ES-I3 (cell line): Measurements from ENCODE around the gene CSNK1G2.
"Not testable (repeated sequence)": the region's sequence is repeated elsewhere in the genome, so short reads cannot be mapped to it uniquely, and the experiment has no call there.

Experiments used
- H3K36me3 ChIP-seq: 2 replicates; pipeline ENCODE4 v1.6.1; 2013; ENCODE audit warnings: mild to moderate bottlenecking, low read length, control low read depth, moderate library complexity; ENCODE audit not compliant: insufficient read depth
- H3K4me1 ChIP-seq: 2 replicates; pipeline ENCODE4 v1.6.1; 2013; ENCODE audit warnings: mild to moderate bottlenecking, control low read depth, low read length; ENCODE audit not compliant: insufficient read depth
- H3K9ac ChIP-seq: 2 replicates; pipeline ENCODE4 v1.6.1; 2013; ENCODE audit warnings: low read depth, mild to moderate bottlenecking, low read length, moderate library complexity
- H3K9me3 ChIP-seq: 2 replicates; pipeline ENCODE4 v1.6.1; 2013; ENCODE audit warnings: mild to moderate bottlenecking, low read length, moderate library complexity; ENCODE audit not compliant: control insufficient read depth, insufficient read depth

CSNK1G2 gene

DNA sequence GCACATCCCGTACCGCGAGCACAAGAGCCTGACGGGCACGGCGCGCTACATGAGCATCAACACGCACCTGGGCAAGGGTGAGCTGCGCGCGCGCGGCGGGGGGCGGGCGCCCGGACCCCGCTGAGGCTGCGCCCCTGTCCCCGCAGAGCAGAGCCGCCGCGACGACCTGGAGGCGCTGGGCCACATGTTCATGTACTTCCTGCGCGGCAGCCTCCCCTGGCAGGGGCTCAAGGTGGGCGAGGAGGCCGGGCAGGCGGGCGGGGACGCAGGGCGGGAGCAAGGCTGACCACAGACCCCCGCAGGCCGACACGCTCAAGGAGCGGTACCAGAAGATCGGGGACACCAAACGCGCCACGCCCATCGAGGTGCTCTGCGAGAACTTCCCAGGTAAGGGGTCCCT, 38.0 kb downstream of the CSNK1G2 start:
- Histone ChIP-seq H3K9me3 (no peaks in the 10 kb centered on the region), H3K36me3 (peaks cover 5% of the 10 kb centered on the region; the same call in 1 of the 2 replicates)

DNA sequence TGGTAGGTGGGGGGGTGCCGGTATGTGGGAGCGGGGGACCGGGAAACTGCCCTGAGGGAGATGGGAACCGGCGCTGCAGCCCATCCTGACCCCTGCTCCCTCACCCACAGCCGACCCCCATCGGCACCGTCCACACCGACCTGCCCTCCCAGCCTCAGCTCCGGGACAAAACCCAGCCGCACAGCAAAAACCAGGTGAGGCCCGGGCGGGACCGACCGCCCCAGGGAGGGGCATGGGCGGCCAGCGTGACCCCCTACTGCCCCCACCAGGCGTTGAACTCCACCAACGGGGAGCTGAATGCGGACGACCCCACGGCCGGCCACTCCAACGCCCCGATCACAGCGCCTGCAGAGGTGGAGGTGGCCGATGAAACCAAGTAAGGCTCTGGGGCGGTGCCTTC, 38.7 kb downstream of the CSNK1G2 start:
- peaks cover 5% of the 10 kb centered on the region; the same call in 1 of the 2 replicates for H3K36me3 ChIP-seq
- no peaks in the 10 kb centered on the region for H3K9me3 ChIP-seq
- no peaks in the 10 kb centered on the region for H3K4me1 ChIP-seq
- H3K9ac ChIP-seq: no peak overlapping the region

More for the DNA sequence above, 38.0 kb downstream of the CSNK1G2 start:
- Histone ChIP-seq H3K4me1 (no peaks in the 10 kb centered on the region), H3K9ac (no peak overlapping the region)

DNA sequence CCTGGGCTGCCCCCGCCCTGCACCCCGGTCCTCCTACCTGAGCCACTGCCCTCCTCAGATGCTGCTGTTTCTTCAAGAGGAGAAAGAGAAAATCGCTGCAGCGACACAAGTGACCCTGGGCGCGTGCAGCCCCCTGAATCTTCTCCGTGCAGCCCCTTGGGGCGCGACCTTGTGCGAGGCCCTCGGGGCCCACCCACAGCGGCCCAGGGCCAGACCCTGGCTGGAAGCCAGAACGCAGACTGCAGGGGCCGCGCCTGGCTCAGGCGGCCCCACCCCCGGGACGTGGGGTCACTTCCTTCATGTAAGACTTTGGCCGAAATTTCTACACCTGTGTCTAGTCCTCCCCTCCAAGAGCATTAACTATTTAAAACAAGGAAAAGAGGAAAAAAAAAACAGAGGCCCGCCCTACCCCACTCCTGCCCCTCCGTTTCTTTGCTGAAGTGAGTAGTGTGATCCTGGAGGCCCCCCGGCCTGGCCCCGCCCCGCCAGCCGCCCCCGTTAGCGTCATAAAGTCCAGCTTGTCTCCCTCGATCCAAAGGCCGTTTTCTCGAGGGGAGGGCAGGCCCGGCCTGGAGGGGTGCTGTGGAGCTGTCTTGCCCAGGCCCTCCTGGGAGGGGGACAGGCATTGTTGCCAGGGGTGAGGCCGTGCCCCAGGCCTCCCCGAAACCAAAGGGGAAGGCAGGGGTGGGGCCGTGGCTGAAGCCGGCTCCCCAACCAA, 39.3 kb downstream of the CSNK1G2 start:
- Histone ChIP-seq H3K9me3 (no peaks in the 10 kb centered on the region), H3K9ac (no peak overlapping the region), H3K4me1 (no peaks in the 10 kb centered on the region), H3K36me3 (peaks cover 8% of the 10 kb centered on the region)

DNA sequence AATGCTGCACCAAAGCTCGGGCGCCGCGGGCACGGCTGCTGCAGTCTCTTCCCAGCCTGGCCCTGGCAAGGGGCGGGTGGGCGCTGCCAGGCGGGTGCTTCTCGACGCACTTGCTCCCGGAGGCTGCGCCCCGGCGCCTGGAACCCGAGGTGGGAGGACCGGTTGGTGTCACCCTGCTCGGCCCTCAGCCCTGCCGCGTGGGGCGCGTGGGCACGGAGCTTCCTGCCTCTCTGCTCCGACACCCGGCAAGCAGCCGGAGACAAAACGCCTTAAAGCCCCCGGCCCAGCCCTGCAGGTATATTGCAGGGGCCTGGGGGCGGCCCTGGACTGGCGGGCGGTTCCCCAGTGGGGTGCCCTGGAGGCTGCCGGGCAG, 39.8 kb downstream of the CSNK1G2 start:
- Histone ChIP-seq H3K9me3 (no peaks in the 10 kb centered on the region), H3K9ac (no peak overlapping the region), H3K36me3 (peaks cover 8% of the 10 kb centered on the region), H3K4me1 (no peaks in the 10 kb centered on the region)

GRCh38 chr19:1981253-1981652, 40.3 kb downstream of the CSNK1G2 start:
- no peaks in the 10 kb centered on the region for H3K9me3 ChIP-seq
- H3K9ac ChIP-seq: no peak overlapping the region
- H3K36me3 ChIP-seq: peaks cover 8% of the 10 kb centered on the region
- H3K4me1 ChIP-seq: no peaks in the 10 kb centered on the region

- no peaks in the 10 kb centered on the region for H3K9me3 ChIP-seq
- H3K9ac ChIP-seq: no peak overlapping the region
- peaks cover 8% of the 10 kb centered on the region for H3K36me3 ChIP-seq
- H3K4me1 ChIP-seq: no peaks in the 10 kb centered on the region
Measured at GRCh38 chr19:1984357-1984756, 43.4 kb downstream of the CSNK1G2 start.

GRCh38 chr19:1985588-1986356, 44.8 kb downstream of the CSNK1G2 start:
- Histone ChIP-seq H3K9me3 (no peaks in the 10 kb centered on the region), H3K4me1 (no peaks in the 10 kb centered on the region), H3K9ac (no peak overlapping the region), H3K36me3 (peaks cover 8% of the 10 kb centered on the region)

- H3K9me3 ChIP-seq: no peaks in the 10 kb centered on the region
- H3K9ac ChIP-seq: no peak overlapping the region
- no peaks in the 10 kb centered on the region for H3K4me1 ChIP-seq
- H3K36me3 ChIP-seq: peaks cover 5% of the 10 kb centered on the region
Measured at GRCh38 chr19:1986357-1987162, 45.6 kb downstream of the CSNK1G2 start.

- Histone ChIP-seq H3K4me1 (no peaks in the 10 kb centered on the region), H3K9me3 (no peaks in the 10 kb centered on the region), H3K36me3 (peaks cover 3% of the 10 kb centered on the region; the same call in 1 of the 2 replicates), H3K9ac (no peak overlapping the region)
Measured at GRCh38 chr19:1987197-1988187, 46.5 kb downstream of the CSNK1G2 start.

GRCh38 chr19:1988464-1988863, 47.5 kb downstream of the CSNK1G2 start:
- H3K36me3 ChIP-seq, H3K9me3 ChIP-seq, H3K9ac ChIP-seq, H3K4me1 ChIP-seq: not testable (repeated sequence)

DNA sequence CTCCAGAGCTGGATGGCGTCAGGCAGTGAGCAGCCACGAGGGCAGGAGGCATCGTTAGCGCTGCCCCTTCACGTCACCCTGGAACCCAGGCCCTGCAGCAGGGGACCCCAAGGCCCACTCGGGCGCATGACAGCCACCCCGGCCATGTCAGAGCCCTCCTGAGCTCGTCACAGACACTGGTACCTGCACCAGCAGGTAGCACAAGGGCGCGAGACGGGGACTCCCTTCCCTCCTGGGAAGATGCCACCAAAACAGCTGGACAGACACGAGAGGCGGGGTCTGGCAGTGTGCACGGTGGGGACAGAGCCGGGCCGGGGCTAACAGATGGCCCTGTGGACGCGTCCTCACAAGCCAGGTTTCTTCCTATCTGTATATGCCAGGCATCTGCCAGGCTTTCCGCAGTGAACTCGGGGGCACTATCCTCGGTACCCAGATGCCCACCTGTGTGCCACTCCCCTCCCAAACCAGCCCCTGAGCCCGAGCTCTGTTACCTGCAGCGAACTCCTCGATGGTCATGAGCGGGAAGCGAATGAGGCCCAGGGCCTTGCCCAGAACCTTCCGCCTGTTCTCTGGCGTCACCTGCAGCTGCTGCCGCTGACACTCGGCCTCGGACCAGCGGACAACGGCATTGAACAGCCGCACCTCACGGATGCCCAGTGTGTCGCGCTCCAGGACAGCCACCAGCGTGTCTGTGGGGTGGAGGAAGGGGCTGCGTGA, 48.7 kb downstream of the CSNK1G2 start:
- no peak overlapping the region for H3K9ac ChIP-seq
- H3K9me3 ChIP-seq: no peaks in the 10 kb centered on the region
- no peaks in the 10 kb centered on the region for H3K4me1 ChIP-seq
- peaks cover 3% of the 10 kb centered on the region; the same call in 1 of the 2 replicates for H3K36me3 ChIP-seq

- Histone ChIP-seq H3K4me1 (no peaks in the 10 kb centered on the region), H3K9me3 (no peaks in the 10 kb centered on the region), H3K9ac (no peak overlapping the region), H3K36me3 (no peaks in the 10 kb centered on the region; the same call in 1 of the 2 replicates)
Measured at GRCh38 chr19:1990230-1991017, 49.5 kb downstream of the CSNK1G2 start.
